Stimulated activated CD8-positive, alpha-beta memory T cell treated with anti-CD3 and anti-CD28 coated beads, Interleukin-4, amount 100 ng/mL, for 4 hours (primary cell): ENCODE results near the gene EFEMP1.

Experiments used
- DNase-seq, 2 donors: peaks; one replicate each; pipeline ENCODE4 v3.0.0-alpha.2; 2020; ENCODE audit warnings: low read depth in 2 of 2, low spot score in 1 of 2

EFEMP1 gene

DNA sequence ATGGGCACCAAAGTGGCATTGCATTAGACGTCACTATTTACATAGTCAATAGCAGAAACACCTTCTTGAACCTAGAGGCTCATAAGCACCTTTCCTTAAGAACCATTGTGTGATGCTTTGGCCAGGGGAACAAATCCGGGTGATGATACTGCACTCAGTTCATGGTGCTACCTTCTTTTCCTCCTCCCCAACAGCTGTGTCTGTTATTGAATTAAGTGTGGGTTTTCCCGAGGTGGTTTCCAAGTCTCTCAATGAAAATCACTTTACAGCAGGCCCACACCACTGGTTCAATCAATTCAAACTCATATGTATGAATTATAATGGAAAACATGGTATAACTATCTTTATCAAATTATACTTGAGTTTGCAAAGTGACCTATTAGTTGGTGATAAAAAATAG is 9.3 kb upstream of the EFEMP1 start:
- DNase-seq = no peak

DNA sequence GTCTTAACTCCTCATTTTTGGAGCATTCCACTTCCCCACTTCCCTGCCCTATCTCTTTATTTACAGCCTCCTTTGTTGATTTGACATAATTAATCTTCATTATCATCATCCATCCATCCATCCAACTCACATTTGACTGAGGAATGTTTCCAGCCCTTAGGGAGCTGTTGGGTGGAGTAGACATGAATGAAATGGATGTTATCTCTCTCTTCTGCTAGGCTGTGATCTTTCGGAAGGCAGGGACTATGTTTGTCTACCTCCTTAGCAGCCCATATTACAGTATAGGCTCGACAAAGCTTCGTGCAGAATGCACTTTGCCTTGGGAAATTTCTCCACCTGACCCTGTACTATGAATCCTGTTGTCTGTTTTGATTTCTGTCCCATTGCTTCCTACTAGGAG is 7.7 kb upstream of the EFEMP1 start:
- no peak for DNase-seq

DNA sequence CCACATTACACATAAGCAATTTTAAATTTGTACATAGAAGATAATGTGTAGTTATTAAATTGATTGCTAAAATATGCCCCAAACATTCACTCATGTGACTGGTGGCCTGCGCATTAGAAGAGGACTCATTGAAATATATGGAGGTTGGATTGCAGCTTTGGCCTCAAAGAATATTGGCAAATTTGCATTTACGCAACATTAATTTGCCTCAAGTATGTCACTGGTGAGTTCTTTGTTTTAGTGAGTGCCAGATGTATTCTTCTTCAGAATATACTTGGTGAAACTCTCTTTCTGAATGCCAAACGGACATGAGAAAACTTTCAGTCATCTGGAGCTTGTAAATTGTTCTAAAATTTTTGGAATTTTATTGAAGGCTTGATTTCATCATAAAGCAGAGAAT is 5.9 kb upstream of the EFEMP1 start:
- DNase-seq = no peak

DNA sequence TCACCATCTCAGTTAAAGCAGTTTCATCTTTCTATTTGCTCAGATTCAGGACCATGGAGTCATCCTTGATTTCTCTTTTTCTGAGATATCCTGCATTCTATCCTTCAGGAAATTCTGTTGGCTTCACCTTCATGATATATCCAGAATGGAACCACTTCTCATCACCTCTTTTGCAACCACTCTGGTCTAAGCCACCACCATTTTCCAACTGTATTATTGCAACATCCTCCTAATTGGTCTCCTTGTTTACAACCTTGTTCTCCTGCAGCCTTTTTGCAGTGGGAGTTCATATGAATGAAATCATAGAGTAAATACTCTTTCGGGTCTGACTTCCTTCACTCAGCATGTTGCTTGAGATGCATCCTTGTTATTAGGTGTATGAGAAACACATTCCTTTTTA is 3.4 kb upstream of the EFEMP1 start:
- DNase-seq = no peak

DNA sequence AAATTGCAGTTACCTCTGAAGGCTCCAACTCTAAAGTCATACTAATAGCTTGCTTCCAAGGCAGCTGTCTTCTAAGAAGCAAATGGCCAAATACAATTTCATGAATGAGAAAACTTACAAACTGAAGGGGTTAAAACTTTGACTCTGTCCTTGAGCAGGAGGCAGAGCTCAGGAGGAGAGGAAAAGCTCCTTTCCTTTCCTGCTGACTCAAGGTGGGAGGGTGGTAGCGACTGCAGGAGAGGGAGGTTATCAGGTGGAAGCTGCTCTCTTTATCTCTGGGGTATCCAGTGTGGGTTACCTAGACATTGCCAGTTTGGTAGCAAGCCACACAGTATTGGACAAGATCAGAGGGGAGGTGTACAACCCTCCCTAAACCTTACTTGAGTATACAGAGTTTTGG is 2.7 kb upstream of the EFEMP1 start:
- no peak for DNase-seq

DNA sequence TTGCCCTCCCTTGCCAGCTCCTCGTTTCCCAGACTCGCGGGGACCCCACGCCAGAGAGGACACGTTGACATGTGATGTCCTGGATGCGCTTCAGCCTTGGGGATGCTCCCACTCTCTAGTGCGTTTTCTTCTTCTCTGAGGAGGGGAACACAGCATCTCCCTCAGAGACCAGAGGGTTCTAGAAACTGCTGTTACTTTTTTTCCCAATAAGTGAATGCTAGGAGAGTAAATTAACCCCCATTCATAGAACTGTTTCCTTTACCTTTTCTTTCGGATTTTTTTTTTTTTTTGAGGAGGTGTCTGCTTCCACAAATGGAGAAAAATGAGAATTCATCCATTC is 370 bp upstream of the EFEMP1 start:
- no peak for DNase-seq

DNA sequence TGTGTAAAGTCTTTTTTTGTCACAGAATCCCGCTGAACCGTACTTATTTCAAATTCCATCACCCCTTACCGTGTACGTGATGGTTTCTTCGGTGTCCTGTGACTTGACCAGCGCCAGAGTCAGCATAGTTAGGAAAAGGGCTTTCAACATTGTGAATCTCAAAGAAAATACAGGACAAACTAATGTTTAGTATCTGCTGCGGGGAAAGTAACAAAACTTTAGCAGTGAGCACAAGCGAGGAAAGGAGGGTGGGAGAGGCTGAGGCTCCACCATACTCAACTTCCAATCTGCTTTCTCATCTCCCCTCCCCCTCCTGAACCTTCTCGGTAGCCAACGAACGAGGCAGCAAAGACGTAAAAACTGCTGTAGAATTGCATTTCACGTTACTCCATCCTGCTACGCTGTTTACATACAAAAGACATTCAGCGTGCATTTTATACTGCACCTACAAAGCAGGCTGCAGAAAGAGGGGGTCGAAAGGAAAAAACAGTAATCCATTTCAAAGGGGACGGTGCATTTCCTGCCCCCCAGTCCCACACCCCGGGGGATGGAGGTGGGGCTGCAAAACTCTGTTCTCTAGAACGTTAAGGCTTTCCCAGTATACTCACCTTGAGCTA is 1.2 kb downstream of the EFEMP1 start:
- DNase-seq = no peak

DNA sequence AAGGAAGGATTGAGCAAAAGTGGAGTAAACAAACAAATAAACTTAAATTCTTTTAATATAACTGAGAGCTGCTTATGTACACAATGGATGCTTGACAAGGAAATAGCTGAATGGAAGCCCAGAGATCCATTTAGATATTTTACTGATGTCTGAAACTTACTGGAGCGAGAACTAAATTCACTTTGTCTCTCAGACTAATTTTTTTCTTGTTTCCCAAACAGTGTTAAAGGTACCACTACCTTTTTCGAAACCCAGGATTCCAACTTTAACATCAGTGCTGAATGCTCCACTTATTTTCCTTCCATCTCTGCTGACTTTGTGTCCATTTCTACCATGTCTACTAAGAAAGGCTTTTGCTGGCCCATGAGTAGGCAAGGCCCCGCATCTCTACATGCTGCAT is 4.0 kb downstream of the EFEMP1 start:
- DNase-seq = no peak

DNA sequence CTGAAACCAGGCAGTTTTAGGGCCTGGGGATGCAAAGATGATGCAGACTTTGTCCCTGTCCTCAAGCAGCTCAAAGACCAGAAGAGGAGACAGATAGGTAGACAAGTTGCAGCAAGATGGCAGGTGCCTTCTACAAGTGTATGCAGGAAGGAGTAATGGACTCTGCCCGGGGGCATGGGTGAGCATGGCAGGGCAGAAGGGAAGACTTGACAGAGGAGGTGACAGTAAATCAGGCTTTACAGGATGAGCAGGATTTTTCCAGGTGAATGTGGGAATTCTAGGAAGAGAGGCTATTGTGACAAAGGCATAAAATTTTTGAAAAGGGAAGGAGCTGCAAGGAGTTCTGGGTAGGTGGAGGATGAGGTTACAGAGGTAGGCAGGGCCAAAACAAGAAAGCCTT is 4.7 kb downstream of the EFEMP1 start:
- no peak for DNase-seq

DNA sequence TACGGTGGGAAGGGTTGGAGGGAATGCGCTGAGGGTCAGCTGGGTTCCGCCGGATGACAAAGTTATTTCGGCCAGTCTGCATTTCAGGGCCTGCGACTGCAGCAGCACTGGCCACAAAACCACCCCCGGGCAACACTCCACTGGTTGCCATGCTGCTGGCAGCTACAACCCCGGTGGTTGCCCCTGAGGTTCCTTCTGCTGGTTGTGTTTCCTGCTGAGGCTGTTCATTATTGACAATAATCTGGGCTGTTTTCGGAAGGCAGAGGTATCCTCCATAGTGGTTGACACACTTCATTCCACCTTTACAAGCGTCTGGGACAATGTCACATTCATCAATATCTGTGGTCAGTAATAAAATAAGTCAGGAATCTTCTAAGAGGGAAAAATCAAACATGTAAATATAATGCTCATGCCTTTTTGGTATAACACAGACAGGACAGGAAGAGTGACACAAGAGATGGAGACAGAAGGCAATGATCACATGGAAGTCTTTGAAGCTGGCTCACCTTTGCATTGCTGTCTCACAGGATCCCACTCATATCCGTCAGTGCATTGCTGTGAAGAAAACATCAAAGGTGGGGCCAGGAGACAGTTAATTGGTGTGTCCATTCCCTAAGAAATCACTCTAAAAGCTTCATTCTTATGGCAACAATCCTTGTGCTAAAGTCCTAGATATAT is 5.7 kb downstream of the EFEMP1 start:
- no peak for DNase-seq

DNA sequence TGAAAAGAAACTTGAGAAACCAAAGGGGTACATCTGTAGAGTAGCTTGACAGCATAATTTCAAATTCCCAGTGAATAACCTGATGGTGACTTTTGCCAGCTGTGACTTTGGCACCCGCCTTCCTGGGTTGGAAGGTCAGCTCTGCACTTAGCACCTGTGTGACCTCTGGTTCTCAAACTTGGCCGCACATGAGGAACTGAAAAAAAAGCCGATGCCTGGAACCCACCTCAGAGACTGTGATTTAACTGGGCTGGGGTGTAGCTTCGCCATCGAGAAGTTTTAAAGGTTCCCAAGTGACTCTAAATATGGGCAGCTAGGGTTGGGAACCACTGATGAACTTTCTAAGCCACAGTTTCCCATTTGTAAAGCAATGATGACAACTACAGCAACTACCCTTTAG is 6.5 kb downstream of the EFEMP1 start:
- no peak for DNase-seq

DNA sequence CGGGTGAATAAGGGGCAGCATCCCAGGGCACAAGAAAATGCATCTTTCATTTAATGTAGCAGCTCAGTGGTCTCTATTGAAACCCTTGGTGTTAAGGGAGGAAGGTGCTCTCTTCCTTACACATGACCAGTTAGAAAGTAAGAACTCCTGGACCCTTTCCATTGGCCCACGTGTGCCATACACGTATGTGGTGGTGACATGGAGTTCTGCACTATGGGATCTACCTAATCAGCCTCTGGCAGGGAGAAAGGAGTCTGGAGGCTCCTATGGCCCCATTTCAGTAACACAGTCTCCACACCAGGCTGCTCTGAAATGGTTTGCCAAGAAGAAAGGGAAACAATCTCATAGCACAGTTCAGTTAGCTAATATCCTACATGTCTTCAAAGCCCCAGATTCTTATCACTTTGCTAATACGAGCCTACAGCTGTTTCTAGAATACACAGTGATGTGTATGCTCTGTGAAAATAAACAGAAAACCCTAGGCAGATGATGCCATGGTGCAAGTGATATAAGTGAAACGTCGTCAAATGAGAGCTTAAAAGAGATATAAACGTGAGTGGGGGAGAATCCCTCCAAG is 7.0 kb downstream of the EFEMP1 start:
- DNase-seq = no peak

DNA sequence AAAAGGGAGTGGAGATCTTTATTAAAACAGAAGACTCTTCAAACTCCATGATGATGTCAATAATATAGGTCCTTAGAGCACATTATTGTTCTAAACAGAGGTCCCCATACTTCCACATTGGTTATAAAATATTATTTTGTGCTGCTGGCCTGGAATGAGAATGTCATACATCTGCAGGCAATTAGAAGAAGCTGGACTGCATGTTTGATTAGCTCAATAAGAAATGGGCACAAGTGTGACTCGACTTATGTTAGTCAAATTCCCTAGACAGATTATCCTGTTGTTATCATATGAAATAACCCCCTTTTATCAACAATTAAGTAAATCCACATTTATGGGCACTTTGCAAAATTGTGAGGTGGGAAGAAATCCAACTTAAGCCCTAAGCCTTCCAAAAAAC is 8.8 kb downstream of the EFEMP1 start:
- no peak for DNase-seq

DNA sequence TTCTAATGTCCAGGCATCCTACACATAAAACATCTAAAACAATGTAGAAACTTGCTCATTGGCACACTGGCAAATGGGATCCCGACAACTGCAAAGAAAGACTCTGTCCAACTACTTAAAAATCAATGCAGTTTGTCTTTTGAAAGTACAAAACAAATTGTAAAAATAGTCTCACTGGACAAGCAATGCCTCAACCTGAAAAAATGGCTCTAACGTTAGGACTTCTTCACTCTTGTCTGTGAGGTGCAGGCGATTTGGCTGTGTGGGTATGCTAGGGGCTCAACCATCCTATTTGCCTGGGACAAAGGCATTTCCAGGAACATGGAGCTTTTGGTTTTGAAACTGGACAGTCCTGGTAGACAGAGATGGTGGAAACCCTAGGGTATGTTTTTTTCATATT is 10.7 kb downstream of the EFEMP1 start:
- no peak for DNase-seq

DNA sequence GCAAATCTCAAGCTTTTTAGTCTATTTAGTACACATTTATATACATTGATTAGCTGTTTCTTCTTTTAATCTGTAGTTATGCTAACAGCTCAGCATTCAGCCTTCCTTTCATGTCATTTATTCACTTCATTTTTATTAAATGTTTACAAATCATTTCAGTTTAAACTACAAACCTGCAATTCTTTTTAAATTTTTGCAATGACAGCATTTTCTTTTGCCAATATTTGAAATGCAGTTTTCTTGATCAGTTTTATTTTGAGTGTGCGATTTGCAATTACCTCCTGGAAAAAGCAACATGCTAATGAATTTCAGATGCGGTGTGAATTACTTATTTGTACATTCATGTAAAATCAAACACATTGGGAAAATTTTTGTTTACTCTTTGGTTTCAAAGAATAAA is 13.5 kb downstream of the EFEMP1 start:
- DNase-seq = no peak

DNA sequence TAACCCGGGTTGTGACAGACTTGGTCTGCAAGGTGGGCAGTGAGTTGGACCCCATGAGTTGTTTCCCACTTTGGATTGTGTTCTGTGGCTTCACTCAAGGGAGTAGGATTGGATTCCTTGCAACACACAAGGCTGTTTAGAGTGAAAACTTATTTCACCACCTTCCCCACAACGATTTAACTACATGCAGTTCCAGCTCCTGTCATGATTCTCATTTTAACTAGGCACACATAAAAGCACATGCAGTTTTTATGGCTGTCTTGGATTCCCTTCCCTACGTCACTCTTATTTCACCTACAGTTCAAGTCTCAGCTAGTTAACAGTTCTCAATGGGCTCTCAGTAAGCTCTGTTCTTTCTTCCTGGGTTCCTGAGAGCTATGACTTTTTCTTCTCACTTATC is 15.9 kb downstream of the EFEMP1 start:
- no peak for DNase-seq

DNA sequence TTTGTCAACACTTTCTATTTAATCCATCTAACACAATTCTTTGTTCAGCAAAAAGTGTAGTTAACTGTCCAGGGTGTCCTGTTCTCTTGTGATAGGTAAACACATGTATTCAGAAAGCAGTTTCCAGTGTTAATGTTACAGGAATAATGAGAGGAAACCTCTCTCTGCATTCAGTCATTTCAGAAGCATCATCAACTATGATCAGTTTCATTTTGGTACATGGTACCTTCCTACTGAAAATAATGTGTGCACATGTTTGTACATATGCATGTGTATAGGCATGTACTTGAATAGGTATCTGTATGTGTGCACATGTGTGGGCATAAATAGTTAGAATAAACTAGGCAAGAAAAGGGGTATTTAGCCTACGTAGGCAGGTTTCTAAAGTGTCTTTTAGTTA is 16.6 kb downstream of the EFEMP1 start:
- DNase-seq = no peak

DNA sequence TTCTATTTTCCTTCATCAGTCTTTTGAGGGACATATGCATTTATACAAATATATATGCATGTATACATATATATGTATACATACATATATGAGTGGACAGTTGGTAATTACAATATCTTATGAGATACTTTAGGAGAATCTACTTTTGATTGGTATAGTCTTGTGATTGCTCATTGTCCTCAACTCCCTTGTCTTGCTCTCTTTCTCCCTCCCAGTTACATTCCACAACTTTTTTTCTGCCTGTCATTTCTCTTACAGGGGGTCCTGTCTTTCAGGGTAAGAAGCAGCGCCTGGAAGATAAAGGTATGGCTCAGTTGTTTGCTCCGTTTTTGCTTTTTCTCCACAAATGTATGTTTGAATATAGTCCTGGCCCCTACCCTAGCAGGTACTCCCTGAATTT is 19.9 kb downstream of the EFEMP1 start:
- no peak for DNase-seq

DNA sequence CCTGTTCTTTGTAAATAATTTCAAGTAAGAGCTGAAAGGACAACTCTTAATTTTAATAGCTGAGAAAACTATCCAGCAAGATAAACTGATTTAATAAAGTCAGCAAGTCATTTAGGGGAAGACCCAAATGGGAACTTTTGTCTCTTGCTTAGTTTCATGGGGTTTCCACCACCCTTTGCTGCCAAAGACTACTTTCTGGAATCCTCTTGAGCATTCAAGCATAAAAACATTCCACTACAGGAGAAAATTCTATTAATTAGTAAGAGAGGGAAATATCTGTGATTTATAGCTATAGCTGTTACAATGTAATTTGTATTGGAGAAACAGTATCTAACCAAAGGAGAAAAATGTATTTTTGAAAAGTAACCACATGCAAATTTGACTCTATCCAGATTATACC is 20.6 kb downstream of the EFEMP1 start:
- no peak for DNase-seq

DNA sequence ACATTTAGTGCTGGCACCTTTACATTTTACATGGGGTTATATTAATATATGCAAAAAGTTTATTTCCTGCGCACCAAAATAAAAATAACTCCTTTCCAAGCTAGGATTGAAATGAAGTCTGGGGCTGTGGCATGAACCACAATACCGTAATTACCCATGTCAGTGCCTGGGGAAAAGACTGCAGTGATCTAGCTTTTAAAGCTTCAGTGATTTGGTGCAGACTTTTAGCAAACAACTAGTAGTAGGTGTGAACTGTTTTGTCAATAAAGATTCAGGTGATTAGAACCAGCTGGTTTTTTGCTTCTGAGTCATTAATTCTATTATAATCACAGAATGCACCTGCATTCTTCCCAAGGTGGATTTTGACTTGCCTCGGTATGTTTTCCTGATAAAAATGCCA is 21.2 kb downstream of the EFEMP1 start:
- DNase-seq = no peak

DNA sequence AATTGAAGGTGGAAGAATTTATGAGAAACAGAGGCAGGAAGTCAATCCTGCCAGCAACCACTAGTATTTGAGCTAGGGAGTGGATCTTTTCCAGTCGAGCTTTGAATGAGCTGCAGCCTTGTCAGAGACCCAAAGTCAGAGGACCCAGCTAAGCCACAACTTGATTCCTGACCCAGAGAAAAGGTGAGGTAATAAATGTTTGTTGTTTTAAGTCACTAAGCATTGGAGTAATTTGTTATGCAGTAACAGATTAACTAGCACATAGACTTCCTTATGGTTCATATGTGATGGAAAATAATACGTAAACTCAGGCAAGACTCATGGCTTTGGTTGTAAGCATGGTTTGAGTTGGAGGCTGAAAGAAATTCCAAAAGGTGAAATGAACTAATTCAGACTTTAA is 21.6 kb downstream of the EFEMP1 start:
- no peak for DNase-seq

DNA sequence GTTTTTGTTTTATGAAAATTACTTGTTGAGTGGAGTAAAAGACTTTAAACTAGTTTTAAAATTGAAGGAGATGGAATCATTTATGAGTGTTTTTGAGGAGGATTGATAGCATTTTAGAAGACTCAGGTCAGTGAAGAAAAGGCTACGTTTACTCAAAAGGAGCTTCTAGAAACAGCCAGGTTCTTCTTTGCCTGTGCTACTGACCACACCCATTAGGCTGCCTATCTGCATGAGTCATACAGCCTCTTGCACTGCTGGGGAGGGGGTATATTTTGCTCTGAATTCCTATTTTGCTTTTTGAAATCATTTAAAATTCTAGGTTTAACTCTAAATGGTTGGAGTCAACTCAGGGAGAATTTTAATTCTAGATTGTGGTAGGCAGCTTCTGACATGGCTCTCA is 22.3 kb downstream of the EFEMP1 start:
- DNase-seq = no peak

DNA sequence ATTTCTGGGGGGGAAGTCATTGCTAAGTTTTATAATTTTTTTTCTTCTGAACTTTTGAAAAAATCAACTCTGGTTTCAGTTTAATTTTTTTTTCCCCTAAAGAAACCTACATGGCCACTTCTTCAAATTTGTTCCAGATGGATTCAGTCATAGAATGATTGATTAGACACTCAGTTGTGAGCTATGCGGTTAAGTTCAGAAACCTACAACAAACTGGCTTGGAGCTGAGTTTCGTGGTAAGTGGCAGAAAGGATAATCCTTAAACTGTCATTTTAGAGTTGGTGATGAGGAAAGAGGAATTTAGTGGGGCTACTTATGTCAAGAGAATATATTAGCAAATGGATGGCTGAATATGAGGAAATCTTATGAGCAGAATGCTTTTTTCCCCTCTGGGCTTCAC is 23.7 kb downstream of the EFEMP1 start:
- DNase-seq = no peak
